Measurements from ENCODE around the gene VSX2. TPM values are rescaled to one million over a fixed set of nuclear protein-coding genes. Genes with fewer than 3 reads are reported as not detected.

The VSX2 gene
- total RNA-seq, 2 donors from 2014 or later: not detected

DNA sequence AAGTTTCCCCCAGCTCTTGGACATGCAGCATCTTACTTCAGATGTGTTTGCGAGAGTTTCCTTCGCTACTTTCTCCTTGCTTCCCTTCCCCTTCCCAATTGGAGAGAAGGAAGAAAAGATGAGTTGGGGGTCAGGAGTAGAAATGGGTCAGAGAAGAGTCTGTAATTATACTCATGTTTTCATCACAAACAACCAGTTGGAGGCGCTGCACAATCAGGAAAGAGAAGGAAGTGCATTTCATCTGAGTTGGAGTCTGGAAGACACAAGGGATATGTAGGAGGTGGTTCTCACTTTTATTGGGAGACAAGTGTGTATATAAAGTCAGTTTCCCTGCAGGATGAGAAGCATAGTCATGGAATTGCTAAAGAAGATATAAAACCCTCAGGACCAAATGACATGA, 31.3 kb upstream of the VSX2 start:
- Histone ChIP-seq H3K4me1 (replicated peaks) (no peaks in the 10 kb centered on the region), H3K36me3 (no peaks in the 10 kb centered on the region), H3K27me3 (replicated peaks; ENCODE audit: insufficient read depth) (no peaks in the 10 kb centered on the region), H3K27ac (no peak overlapping the region), H3K9me3 (no peaks in the 10 kb centered on the region), H3K4me3 (no peak overlapping the region)
- no peak for DNase-seq (ENCODE audit: low spot score)
- intact Hi-C loops (cut with DNase I): no loop called here
- TF ChIP-seq POLR2A (IDR thresholded peaks at IDR 0.05): no peak
- no peak for TF ChIP-seq POLR2AphosphoS5 (IDR thresholded peaks at IDR 0.05)
- TF ChIP-seq, protein P1, sequence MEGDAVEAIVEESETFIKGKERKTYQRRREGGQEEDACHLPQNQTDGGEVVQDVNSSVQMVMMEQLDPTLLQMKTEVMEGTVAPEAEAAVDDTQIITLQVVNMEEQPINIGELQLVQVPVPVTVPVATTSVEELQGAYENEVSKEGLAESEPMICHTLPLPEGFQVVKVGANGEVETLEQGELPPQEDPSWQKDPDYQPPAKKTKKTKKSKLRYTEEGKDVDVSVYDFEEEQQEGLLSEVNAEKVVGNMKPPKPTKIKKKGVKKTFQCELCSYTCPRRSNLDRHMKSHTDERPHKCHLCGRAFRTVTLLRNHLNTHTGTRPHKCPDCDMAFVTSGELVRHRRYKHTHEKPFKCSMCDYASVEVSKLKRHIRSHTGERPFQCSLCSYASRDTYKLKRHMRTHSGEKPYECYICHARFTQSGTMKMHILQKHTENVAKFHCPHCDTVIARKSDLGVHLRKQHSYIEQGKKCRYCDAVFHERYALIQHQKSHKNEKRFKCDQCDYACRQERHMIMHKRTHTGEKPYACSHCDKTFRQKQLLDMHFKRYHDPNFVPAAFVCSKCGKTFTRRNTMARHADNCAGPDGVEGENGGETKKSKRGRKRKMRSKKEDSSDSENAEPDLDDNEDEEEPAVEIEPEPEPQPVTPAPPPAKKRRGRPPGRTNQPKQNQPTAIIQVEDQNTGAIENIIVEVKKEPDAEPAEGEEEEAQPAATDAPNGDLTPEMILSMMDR (IDR thresholded peaks at IDR 0.05): no peak
- 78% methylated on average over 3 of the region's 3 CpGs for WGBS

DNA sequence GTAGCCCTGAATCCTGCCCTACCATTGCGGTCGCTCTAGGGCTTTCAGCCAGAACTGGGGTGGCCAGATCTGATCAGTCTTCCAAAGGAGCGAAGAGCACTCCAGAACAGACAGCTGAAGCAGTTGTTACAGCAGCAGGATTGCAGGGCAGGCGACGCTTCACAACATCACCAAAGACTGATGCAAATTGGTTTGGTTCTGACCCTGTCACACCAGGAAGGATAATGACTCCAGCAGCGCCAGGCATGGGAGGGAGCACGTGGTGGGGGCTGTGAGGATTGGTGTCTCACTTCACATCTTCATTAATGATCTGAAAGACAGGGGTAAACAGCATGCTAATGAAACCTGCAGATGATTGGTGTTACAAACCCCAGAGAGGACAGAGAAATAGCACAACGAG, 30.6 kb upstream of the VSX2 start:
- no peak overlapping the region for H3K27ac ChIP-seq
- H3K4me3 ChIP-seq: no peak overlapping the region
- intact Hi-C loops (cut with DNase I): no loop called here
- H3K4me1 ChIP-seq (replicated peaks): no peaks in the 10 kb centered on the region
- no peaks in the 10 kb centered on the region for H3K9me3 ChIP-seq
- H3K36me3 ChIP-seq: no peaks in the 10 kb centered on the region
- no peak for DNase-seq (ENCODE audit: low spot score)
- TF ChIP-seq POLR2A (IDR thresholded peaks at IDR 0.05) (no peak), POLR2AphosphoS5 (IDR thresholded peaks at IDR 0.05) (no peak)
- TF ChIP-seq, protein P1 (IDR thresholded peaks at IDR 0.05): no peak
- WGBS: 57% methylated on average over 8 of the region's 8 CpGs
- no peaks in the 10 kb centered on the region for H3K27me3 ChIP-seq (replicated peaks; ENCODE audit: insufficient read depth)

DNA sequence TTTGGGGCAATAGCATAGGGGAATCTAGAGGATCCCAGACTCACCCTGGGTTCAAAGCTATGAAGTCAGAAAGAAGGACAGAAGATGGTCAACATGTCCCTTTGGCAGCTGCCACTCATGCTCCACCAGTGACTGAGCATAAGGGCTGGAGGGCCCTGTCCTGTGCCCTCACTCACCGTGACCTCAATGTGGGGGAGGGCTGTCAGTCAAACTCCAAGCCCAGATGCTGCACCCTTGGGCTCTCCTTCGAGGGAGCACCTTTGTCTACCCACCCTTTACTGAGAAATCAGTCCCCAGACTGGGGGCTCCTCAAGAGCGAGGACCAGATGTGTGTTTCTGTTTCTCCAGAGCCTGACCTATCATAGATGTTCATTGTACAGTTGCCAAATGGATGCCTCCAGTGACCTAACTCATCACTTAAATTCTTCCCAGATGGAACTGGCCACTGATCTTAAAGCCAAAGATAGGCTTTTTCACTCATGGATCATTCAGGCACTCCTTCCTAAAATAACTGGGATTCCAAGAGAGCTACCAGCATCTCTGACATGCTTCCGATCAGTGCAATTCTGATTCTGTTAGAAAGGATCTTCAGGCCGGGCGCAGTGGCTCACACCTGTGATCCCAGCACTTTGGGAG, 27.2 kb upstream of the VSX2 start:
- no peak overlapping the region for H3K4me3 ChIP-seq
- H3K36me3 ChIP-seq: no peaks in the 10 kb centered on the region
- no peak for DNase-seq (ENCODE audit: low spot score)
- H3K4me1 ChIP-seq (replicated peaks): no peaks in the 10 kb centered on the region
- TF ChIP-seq, protein P1 (IDR thresholded peaks at IDR 0.05): no peak
- TF ChIP-seq POLR2A (IDR thresholded peaks at IDR 0.05) (no peak), POLR2AphosphoS5 (IDR thresholded peaks at IDR 0.05) (no peak)
- WGBS: 86% methylated on average over 6 of the region's 6 CpGs
- no peak overlapping the region for H3K27ac ChIP-seq
- H3K9me3 ChIP-seq: no peaks in the 10 kb centered on the region
- intact Hi-C loops (cut with DNase I): no loop called here
- H3K27me3 ChIP-seq (replicated peaks; ENCODE audit: insufficient read depth): no peaks in the 10 kb centered on the region

DNA sequence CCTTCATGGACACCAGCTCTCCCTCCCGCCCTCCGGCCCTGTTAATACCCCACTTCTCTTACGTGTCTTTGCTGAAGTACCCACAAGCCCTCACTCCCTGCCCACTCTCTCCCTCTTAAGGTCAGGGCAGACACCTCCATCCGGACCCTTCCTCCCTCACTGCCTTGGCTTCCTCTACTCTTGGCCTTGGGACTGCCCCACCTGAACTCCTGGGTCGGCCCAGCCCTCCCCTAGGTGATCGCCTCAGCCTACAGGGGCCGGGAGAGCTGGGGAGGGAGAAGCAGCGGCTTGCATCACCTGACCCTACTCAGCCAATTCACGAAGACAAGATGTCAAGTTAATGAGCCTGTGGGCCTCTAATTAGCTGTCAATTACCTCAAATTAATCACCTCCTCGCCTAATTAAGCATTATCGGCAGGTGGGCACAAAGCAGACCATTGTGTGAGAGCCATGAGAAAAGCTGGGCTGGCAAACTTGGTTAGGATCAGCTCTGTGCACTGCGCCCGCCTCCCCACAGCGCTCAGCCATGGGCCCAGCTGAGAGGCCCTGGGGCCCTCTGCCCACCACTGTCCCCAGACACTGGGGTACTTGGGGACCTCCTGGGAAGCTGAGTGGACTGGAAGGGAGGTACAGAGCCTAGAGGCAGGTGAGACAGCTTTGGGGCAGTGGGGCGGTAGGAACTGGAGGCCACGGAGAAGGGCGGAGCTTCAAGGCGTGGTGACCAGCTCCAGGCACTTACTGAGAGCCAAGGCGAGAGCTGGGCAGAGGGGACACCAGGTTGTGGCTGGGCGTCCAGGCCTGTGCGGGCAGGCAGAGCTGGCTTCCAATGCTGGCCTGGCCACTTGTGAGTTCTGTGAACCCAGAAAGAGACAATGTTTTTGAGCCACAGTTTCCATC, 25.1 kb upstream of the VSX2 start:
- Histone ChIP-seq H3K27ac (no peak overlapping the region), H3K4me3 (no peak overlapping the region), H3K4me1 (replicated peaks) (no peaks in the 10 kb centered on the region), H3K9me3 (no peaks in the 10 kb centered on the region), H3K36me3 (no peaks in the 10 kb centered on the region), H3K27me3 (replicated peaks; ENCODE audit: insufficient read depth) (no peaks in the 10 kb centered on the region)
- intact Hi-C loops (cut with DNase I): no loop called here
- no peak for DNase-seq (ENCODE audit: low spot score)
- TF ChIP-seq, protein P1 (IDR thresholded peaks at IDR 0.05): no peak
- no peak for TF ChIP-seq POLR2AphosphoS5 (IDR thresholded peaks at IDR 0.05)
- TF ChIP-seq POLR2A (IDR thresholded peaks at IDR 0.05): no peak
- WGBS: 71% methylated on average over 21 of the region's 21 CpGs

All from prostate gland (tissue), 2 donors.